ENCODE data around the gene ARL15.

DNA sequence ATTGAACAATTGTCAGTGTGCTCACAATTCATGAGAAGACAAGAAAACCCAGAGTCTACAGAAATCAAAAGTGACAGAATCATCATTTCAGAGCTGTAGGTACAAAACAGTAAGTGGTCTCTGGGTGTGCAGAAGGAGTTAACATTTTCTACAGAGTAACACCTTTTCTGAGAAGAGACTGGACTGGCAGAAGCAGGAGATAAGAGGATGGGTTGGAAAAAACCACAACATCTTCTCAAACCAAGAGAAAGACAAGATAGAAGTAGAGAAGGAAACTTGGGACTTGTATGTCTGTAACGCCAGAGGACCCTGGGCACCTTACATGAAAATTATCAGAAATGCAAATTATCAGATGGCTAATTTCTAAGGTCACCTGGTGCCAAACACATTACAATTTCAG is 82.6 kb downstream of the ARL15 start:
- TF ChIP-seq, protein P1, sequence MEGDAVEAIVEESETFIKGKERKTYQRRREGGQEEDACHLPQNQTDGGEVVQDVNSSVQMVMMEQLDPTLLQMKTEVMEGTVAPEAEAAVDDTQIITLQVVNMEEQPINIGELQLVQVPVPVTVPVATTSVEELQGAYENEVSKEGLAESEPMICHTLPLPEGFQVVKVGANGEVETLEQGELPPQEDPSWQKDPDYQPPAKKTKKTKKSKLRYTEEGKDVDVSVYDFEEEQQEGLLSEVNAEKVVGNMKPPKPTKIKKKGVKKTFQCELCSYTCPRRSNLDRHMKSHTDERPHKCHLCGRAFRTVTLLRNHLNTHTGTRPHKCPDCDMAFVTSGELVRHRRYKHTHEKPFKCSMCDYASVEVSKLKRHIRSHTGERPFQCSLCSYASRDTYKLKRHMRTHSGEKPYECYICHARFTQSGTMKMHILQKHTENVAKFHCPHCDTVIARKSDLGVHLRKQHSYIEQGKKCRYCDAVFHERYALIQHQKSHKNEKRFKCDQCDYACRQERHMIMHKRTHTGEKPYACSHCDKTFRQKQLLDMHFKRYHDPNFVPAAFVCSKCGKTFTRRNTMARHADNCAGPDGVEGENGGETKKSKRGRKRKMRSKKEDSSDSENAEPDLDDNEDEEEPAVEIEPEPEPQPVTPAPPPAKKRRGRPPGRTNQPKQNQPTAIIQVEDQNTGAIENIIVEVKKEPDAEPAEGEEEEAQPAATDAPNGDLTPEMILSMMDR (conservative IDR thresholded peaks at IDR 0.05; ENCODE audit: low read length): no peak
- no peak for TF ChIP-seq EZH2phosphoT487 (IDR thresholded peaks at IDR 0.05; ENCODE audit: borderline replicate concordance)

Data from Loucy (cell line).